GM03348 (cell line): ENCODE results near the gene STEAP3.

Source experiments
- DNase-seq: peaks from one replicate; pipeline ENCODE4 v3.0.0; 2012; ENCODE audit warnings: low spot score

Gene STEAP3

DNA sequence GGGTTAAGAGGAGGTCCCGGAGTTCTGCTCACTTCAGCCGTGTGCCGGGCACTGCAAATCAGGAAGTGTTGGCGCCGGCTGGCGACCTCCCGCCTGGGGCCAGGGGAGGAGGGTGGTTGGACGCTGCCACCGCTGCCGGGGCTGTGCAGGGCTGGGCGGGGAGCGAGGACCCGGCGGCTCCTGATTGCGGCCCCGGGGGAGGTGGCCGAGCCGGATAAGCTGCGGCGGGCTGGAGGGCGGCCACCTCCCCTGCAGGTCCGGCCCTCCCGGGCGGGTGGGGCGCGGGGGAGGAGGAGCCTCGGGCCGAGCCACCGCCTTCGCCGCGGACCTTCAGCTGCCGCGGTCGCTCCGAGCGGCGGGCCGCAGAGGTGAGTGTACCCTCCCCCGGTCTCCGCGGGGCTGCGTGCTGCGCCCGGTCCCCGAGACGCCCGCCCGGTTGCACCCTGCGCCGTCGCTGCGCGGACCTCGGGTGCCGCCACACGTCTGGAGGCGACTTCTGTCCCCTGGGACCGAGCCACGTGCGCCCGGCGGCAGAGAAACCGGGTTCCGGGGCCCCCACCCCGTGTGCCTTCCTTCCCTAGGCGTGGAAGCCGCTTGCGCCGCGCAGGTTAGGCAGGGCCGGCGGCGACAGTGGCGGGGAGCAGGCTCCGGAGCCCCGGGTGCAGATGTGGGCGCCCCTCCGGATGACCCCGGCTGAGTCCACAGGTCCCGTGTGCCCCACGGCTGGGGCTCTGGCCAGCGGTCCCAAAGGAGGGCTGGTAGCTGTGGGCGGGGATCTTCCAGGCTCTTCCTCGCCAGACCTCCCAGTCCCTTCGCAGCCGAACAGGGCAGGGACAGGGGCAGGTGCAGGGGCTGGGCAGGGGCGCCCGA is at the start of gene STEAP3:
Gene STEAP3, plus strand, starts transcription at position 314 of the 870 bp plus-strand sequence. CDS start 7,179 bp downstream, outside the sequence.
- peak; percentile 94 for DNase-seq

DNA sequence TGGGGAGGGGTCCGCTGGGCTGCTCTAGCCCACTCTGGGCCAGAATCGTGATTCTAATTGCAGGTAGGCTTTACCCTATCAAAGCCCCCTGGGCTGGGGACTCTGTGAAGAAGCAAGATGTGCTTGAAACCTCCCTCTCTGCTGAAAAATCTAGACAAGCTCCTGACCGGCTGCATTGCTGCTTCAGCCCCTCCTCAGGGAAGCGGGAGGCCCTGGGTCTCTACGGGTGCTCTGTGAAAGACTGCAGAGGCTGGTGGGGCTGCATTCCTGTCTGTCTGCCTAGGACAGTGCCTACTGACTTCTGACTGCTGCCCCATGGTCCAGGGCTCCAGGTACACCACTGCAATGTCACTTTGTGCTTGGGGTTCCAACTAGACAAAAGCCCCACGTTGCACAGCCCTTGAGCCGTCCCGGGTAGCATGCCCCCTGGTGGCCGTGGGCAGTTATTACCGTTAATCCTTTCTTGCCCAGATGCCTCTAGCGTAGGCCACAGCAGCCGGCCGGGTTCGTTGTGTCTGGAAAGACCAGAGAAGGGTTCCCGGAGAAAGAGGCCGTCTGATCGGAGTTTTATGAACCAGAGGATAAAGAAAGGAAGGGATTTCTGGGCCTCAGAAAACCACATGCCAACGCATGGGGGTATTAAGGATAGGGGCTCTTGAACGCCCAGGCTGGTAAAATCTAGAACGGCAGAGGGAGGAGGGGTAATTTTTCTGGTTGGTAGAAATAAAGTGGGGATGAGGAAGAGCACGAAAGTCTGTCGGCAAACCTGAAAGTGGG is 49.2 kb upstream of the STEAP3 start:
- DNase-seq = peak; percentile 76

DNA sequence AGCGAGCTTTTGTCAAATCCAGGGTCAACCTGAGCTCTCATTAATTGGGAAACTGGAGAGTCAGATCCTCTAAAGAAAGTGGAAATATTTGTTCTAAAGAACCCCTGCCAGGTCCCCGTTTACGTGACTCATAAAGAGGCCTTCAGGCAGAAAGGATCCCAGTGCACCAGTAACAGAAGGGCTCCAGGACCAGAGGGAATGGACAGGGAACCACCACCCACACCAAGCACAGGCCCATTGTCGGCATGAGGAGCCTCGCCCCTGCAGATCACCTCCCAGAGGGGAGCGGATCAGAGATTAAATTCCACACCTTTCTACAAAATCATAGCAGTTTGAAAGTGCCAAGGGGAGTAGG is 48.7 kb upstream of the STEAP3 start:
- DNase-seq = no peak

GRCh38 chr2:119175517-119175916 is 48.1 kb upstream of the STEAP3 start:
- DNase-seq = no peak

DNA sequence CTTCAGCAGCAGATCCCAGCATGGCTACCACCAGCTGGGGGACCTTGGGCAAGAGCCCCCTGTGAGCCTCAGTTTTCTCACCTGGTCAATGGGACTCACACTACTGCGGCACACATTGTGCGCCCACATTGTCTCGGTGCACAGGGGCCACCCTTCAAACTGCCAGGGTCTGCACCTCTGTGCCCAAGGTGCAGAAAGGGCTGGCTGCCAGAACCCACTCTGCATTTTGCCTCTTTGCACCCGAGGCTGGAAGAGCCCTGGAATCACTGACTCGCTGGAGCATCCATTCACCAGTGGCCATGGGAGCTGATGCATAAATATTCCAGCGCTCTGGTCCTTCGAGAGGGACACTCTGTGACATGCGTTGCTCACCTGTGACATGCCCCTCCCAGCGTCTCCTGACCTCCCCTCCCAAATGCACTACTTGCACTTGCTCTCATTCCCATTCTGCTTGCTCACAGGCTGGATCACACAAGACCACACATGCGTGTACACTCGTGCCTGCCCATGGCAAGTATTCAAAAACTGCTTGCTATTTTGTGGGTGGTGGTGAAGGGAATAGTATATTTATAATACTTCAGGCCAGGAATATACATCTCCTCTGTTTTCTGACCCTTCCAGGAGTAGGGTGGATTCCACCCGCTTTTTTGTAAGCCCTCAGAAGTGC is 46.3 kb upstream of the STEAP3 start:
- DNase-seq = no peak

GRCh38 chr2:119177838-119178190 is 45.8 kb upstream of the STEAP3 start:
- no peak for DNase-seq

DNA sequence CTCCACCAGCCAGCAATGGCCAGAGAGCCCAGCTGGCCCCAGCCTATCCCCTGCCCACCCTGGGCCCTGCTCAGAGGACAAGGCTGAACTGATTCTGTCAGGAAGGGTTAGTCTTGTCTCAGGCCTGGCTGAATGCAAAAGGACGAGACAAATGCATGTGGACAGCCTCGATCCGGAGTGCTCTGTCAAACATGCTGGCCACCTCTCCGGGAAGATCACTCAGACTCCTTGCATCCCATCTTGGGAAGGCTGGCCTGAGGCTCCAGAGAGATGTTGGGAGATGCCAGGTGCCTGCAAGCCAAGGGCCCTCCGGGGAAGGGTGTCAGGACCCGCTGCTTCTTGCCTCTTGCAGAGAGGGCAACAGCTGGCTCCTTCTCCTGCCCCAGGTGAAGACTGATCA is 44.9 kb upstream of the STEAP3 start:
- no peak for DNase-seq

- DNase-seq = peak; percentile 59
Observed at GRCh38 chr2:119179202-119179601, 44.4 kb upstream of the STEAP3 start.

DNA sequence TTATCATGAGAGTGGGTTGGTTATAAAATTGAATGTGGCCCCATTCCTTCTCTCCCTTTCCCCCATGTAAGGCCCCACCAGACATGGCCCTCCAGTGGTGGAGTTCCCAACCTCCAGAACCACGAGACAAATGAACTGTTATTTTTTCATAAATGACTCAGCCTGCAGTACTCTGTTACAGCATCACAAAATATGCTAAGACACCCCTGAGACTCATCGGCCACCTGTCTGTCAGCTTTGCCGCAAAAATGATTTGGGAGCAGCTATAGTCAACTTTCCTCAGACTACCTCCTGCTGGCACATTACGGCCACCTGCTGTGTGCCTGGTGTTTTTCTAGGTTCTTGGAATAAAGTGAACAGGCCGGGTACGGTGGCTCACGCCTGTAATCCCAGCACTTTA is 43.6 kb upstream of the STEAP3 start:
- DNase-seq = no peak

DNA sequence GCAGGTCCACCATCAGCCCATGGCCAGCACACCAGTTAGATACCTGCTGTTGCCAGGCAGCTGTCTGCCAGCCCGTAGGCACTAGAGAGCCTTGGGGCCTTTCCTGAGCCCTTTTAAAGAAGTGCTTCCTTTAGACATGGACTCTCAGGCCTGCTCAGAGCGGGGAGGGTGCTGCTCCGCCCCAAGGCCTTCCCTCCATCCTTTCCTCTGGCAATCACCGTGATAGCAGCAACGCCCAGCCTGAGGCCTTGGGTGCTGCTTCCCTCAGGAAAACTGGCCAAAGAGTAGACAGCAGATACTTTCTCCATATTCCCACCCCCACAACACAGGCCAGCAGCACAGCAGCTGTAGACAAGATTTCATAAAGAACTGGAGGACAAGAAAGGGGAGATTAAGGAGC is 42.7 kb upstream of the STEAP3 start:
- DNase-seq = no peak

DNA sequence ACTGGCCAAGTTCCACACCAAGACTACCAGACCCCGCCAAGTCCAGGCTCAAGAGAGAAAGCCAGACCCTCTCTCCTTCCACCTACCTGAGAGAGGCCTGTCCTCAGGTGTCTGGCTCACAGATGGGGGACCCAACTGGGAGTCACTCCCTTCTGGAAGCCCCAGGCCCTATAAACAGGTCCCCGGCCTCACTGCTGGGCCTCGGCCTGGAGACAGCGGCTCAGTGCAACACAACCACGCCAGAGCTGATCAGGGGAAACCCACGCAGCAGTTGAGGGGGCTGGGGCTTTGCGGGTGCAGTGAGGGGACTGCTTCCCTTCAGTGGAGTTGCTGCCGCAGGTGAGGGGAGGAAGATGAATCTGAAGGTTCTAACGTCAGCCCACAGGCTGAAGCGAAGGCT is 42.2 kb upstream of the STEAP3 start:
- no peak for DNase-seq

DNA sequence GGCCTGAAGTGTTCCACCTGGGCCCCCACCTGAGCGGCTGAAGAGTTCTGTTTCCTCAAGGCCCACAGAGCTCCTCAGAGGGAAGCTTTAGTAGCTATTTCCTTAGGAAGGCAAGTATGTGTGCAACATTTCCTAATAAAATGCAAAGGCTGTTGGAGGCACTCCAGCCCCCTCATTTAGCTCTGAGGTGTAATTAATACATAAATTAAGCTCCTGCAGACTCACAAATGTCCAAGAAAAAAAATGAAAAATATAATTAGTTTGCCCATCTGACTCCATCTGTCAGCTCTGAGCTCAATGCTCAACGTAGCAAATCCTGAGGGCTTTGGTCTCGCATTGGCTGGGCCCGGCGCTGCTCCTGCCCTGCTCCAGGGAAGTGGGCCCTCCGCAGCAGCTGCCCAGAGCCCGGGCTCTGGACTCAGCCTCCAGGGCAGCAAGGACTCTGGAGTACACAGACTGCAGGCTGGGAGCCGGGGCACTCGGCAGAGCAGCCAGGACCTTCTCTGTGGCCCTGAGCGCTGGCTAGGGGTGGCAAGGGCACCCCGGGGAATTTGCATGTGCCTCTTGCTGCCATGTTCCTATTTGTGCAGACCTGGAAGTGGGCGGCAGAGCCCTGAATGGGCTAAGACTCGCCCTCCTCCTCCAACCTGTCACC is 41.7 kb upstream of the STEAP3 start:
- no peak for DNase-seq

- DNase-seq = no peak
Observed at GRCh38 chr2:119184512-119184911, 39.1 kb upstream of the STEAP3 start.

DNA sequence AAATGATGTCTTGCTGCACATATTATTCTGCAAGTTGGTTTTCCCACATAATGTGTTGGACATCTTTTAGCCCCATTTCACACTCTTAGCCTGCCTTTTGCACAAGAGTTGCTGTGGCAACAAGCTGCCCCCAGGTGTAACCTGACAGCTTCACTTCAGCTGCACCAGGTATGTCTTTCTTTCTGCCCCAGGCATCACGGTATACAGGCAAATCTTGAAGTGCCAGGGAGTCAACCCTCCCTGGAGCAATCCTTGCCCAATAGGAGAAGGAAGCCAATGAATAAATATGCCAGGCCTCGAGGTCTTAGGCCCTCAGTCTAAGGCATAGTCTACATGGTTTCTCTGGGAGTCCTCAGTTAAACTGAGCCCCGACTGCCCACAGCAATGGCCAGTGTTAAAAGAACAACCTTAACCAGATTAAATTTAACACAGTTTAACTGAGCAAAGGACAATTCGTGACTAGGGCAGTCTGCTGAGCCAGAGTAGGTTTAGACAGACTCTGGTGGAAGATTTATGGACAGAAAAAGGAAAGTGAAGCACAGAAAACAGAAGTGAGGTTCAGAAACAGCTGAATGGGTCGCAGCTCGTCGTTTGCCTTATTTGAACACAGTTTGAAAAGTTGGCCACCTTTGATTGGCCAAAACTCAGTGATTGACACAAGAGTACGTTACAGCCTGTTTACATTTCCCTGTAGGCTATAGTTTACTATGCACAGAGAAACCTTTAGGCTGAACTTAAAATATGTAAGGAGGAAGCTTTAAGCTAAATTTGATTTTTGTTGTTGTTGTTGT is 33.1 kb upstream of the STEAP3 start:
- no peak for DNase-seq

- DNase-seq = no peak
Observed at GRCh38 chr2:119192893-119193292, 30.7 kb upstream of the STEAP3 start.

GRCh38 chr2:119195001-119195400 is 28.6 kb upstream of the STEAP3 start:
- DNase-seq = no peak

GRCh38 chr2:119195887-119196286 is 27.7 kb upstream of the STEAP3 start:
- DNase-seq = no peak

GRCh38 chr2:119196301-119197125 is 27.1 kb upstream of the STEAP3 start:
- no peak for DNase-seq

- no peak for DNase-seq
Observed at GRCh38 chr2:119197126-119197405, 26.6 kb upstream of the STEAP3 start.

- DNase-seq = no peak
Observed at GRCh38 chr2:119197529-119198239, 25.9 kb upstream of the STEAP3 start.
